Measurements from ENCODE around the gene SV2C. TPM values are rescaled to one million over a fixed set of nuclear protein-coding genes. Genes with fewer than 3 reads are reported as not detected.
"Not testable (repeated sequence)": the region's sequence is repeated elsewhere in the genome, so short reads cannot be mapped to it uniquely, and the experiment has no call there.

Gene SV2C
- total RNA-seq, 4 donors from 2014 or later, result 0.06 to 0.36 (median 0.13) TPM

DNA sequence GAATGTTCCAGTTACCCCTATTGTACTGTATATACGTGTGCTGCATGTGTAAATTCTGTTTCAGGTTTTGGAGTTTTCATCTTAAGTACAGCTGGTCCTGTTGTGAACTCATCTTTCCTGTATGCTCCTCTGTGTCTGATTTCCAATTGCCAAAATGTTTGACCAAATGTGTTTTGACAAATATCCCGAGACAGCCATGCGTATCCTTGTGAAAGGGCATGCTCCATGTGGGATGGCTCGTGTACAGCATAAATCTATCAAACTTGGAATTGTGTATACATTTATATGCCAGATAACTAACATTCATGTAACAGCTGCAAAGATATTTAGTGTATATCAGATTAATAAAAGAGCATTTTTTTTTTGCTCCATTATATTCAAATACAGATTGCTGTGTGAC is 250.4 kb downstream of the SV2C start:
- ATAC-seq (ENCODE audit: low FRiP score) (no peak), DNase-seq (ENCODE audit: low spot score) (no peak)
- TF ChIP-seq, protein P1, sequence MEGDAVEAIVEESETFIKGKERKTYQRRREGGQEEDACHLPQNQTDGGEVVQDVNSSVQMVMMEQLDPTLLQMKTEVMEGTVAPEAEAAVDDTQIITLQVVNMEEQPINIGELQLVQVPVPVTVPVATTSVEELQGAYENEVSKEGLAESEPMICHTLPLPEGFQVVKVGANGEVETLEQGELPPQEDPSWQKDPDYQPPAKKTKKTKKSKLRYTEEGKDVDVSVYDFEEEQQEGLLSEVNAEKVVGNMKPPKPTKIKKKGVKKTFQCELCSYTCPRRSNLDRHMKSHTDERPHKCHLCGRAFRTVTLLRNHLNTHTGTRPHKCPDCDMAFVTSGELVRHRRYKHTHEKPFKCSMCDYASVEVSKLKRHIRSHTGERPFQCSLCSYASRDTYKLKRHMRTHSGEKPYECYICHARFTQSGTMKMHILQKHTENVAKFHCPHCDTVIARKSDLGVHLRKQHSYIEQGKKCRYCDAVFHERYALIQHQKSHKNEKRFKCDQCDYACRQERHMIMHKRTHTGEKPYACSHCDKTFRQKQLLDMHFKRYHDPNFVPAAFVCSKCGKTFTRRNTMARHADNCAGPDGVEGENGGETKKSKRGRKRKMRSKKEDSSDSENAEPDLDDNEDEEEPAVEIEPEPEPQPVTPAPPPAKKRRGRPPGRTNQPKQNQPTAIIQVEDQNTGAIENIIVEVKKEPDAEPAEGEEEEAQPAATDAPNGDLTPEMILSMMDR (IDR thresholded peaks at IDR 0.05), result no peak

DNA sequence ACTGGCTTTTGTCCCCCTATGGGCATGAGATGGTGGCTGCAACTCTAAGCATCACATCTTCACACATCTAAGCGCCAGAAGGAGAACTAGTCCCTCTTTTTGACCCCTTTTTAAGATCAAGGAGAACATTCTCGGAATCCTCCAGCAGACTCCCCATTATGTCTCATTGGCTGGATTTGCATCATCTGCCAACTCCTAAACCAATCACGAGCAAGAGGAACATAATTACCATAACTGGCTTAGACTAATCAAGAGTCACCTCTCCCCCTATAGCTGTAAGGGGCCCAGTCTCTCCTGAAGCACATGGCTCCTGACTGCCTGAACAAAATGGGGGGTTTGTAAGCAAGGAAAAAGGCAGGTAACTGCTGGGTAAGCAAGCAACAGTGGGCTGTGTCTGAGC is 251.4 kb downstream of the SV2C start:
- no peak for ATAC-seq (ENCODE audit: low FRiP score)
- no peak for DNase-seq (ENCODE audit: low spot score)
- TF ChIP-seq, protein P1 (IDR thresholded peaks at IDR 0.05), result no peak

DNA sequence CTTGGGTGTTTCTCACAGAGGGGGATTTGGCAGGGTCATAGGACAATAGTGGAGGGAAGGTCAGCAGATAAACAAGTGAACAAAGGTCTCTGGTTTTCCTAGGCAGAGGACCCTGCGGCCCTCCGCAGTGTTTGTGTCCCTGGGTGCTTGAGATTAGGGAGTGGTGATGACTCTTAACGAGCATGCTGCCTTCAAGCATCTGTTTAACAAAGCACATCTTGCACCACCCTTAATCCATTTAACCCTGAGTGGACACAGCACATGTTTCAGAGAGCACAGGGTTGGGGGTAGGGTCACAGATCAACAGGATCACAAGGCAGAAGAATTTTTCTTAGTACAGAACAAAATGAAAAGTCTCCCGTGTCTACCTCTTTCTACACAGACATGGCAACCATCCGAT is 252.3 kb downstream of the SV2C start:
- not testable (repeated sequence) for DNase-seq (ENCODE audit: low spot score)

DNA sequence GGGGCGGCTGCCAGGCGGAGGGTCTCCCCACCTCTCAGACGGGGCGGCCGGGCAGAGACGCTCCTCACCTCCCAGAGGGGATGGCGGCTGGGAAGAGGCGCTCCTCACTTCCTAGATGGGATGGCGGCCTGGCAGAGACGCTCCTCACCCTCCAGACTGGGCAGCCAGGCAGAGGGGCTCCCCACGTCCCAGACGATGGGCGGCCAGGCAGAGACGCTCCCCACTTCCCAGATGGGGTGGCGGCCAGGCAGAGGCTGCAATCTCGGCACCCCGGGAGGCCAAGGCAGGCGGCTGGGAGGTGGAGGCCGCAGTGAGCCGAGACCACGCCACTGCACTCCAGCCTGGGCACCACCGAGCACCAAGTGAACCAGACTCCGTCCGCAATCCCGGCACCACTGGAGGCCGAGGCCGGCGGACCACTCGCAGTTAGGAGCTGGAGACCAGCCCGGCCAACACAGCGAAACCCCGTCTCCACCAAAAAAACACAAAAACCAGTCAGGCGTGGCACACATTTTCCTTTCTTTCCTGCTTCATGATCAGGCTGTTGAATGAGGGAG is 253.1 kb downstream of the SV2C start:
- not testable (repeated sequence) for ATAC-seq (ENCODE audit: low FRiP score); DNase-seq (ENCODE audit: low spot score)

More for the DNA sequence above, 252.3 kb downstream of the SV2C start:
- not testable (repeated sequence) for ATAC-seq (ENCODE audit: low FRiP score)

DNA sequence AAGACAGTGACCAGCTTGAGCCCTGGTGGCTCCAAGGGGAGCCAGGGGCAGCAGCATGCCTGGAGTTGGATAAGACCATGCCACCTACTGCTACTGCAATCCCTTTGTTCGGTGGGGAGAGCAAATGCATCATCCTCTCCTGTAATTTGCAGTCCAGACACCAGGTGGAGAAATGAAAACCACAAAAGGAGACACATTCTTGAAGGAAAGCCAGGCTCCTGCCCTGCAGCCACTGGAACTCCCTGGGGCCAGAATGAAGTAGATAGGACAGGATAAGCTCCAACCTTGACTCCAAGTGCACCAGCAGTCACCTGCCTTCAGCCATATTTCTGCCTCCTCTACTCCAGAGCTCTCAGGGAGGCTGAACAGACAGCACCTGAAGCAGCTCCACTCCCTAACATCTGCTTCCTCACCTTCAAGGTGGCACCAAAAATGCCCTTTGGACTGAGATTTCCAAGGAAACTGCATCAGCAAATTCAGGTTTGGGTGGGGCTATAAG is 254.8 kb downstream of the SV2C start:
- DNase-seq (ENCODE audit: low spot score) (no peak), ATAC-seq (ENCODE audit: low FRiP score) (no peak)

DNA sequence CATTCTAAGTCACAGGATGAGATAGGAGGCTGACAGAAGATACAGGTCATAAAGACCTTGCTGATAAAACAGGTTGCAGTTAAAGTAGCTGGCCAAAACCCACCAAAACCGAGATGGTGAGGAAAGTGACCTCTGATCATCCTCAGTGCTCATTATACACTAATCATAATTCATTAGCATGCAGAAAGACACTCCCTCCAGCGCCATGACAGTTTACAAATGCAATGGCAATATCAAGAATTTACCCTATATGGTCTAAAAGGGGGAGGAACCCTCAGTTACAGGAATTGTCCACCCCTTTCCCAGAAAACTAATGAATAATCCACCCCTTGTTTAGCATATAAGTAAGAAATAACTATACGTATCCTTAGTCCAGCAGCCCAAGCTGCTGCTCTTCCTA is 256.7 kb downstream of the SV2C start:
- no peak for ATAC-seq (ENCODE audit: low FRiP score)
- TF ChIP-seq, protein P1 (IDR thresholded peaks at IDR 0.05), result no peak
- no peak for DNase-seq (ENCODE audit: low spot score)

More for the DNA sequence above, 254.8 kb downstream of the SV2C start:
- TF ChIP-seq, protein P1 (IDR thresholded peaks at IDR 0.05), result no peak

DNA sequence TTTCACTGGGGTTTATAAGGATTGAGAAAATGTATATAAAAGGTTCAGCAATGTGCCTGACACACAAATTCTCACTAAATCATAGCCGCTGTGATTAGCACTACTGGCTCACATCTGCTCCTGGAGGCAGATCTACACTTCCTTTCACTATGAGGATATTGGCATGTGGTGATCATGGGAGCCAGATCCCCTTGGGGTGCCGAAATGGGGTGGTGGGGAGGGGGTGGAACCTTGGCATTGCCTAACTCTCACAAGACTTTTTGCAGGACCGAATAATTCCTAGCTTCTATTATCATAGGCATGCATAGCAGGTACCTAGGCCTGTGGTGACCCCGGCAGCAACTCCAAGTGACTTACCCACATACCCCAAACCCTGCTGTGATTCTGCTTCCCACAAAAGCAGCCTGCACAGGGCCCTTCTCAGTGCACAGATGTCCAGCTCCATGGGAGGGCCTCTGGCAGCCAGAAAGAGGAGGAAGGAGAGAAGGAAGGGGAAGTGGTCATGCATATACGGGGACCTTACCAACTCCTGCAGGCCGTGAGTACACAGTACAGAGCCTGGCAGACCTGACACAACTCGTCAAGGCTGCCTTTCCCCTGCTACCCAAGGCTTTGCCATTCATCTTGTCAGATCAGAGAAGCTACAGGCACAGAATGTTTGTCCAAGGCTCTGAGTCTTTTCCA is 258.6 kb downstream of the SV2C start:
- ATAC-seq (ENCODE audit: low FRiP score) (no peak), DNase-seq (ENCODE audit: low spot score) (no peak)
- TF ChIP-seq, protein P1 (IDR thresholded peaks at IDR 0.05), result no peak

DNA sequence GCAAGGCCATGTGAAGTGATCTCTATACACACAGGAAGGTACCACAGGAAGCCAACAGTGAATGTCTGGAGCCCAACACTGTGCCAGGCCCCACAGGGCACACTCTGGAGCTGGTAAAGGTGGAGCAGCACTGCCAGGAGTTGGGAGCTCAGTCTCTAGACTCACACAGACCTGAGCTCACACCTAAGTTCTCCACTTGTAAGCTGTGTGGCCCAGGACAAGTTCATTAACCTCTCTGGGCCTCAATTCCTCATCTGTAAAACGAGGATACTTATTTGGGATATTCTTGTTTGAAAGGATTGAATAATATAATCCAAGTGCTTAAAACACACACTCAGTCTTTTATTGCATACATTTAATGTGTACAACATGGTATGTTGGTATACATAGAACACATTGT is 259.3 kb downstream of the SV2C start:
- TF ChIP-seq, protein P1 (IDR thresholded peaks at IDR 0.05), result no peak
- ATAC-seq (ENCODE audit: low FRiP score) (no peak), DNase-seq (ENCODE audit: low spot score) (no peak)
